Endothelial cell of umbilical vein (primary cell): ENCODE measurements around the gene PAX3. TPM values are rescaled to one million over a fixed set of nuclear protein-coding genes. Genes with fewer than 3 reads are reported as not detected.

Experiments
- BruUV-seq: library from RNA; stranded (reverse); fragments of 400-500 nt; replicated peaks from 2 replicates; lab custom pipeline; 2021; lab: Mats Ljungman, UMichigan
- CTCF ChIA-PET: fragments of 300-600, 350-600 bp; sonication (Branson Sonifier 250); formaldehyde crosslinking; loops from one replicate; lab custom pipeline; 2021; ENCODE audit warnings: antibody characterized with exemption, inconsistent platforms; lab: Charles Lee
- POLR2A ChIA-PET: fragments of 300-600, 350-600 bp; sonication (Branson Sonifier 250); formaldehyde crosslinking; loops from one replicate; lab custom pipeline; 2021; ENCODE audit warnings: antibody characterized with exemption, inconsistent platforms; lab: Charles Lee
- DNase-seq: peaks from one replicate; pipeline ENCODE4 v3.0.0-alpha.2; 2011; ENCODE audit warnings: low read depth, low spot score
- FAIRE-seq: peaks from 2 replicates; lab custom pipeline; 2011; peaks lifted over from hg19 to GRCh38; lab: Jason Lieb, UNC
- H2AFZ ChIP-seq: 2 replicates; pipeline ENCODE4 v1.6.0; 2012; ENCODE audit warnings: low read depth, low read length, control low read depth, inconsistent platforms
- H3K27ac ChIP-seq: 2 replicates; pipeline ENCODE4 v1.5.1; 2011; ENCODE audit warnings: low read depth, mild to moderate bottlenecking, control low read depth, low read length, moderate library complexity; ENCODE audit not compliant: insufficient read depth
- H3K27me3 ChIP-seq, 2 experiments: 2 replicates each; pipeline versions ENCODE4 v1.6.0 to v1.6.1; 2011; ENCODE audit warnings: low read length in 2 of 2, mixed read lengths in 1 of 2; ENCODE audit not compliant: control insufficient read depth in 2 of 2, insufficient read depth in 2 of 2
- H3K36me3 ChIP-seq, 2 experiments: 2 replicates in 1 of 2; 3 replicates in 1 of 2; pipeline ENCODE4 v1.5.1; 2011; ENCODE audit warnings: low read length in 2 of 2, mild to moderate bottlenecking in 1 of 2, moderate library complexity in 1 of 2; ENCODE audit not compliant: control insufficient read depth in 2 of 2, insufficient read depth in 2 of 2; ENCODE audit errors: extremely low read depth in 1 of 2
- H3K4me1 ChIP-seq: 3 replicates; pipeline ENCODE4 v1.5.1; 2011; ENCODE audit warnings: mild to moderate bottlenecking, low read length; ENCODE audit not compliant: control insufficient read depth, insufficient read depth; ENCODE audit errors: extremely low read depth
- H3K4me2 ChIP-seq: 2 replicates; pipeline ENCODE4 v1.6.1; 2011; ENCODE audit warnings: low read length, control low read depth, mixed read lengths; ENCODE audit not compliant: insufficient read depth
- H3K4me3 ChIP-seq, 3 experiments: fragments of 200-600 bp in 1 of 3; sonication (generic), shearing (Covaris generic) in 1 of 3; replicated peaks in 1 of 3; 2 replicates each; pipeline ENCODE4 v1.5.1; 2011 to 2016; ENCODE audit warnings: control low read depth in 3 of 3, low read length in 3 of 3, mild to moderate bottlenecking in 2 of 3, inconsistent platforms in 1 of 3, low read depth in 1 of 3, moderate library complexity in 1 of 3; ENCODE audit not compliant: insufficient read depth in 1 of 3
- H3K79me2 ChIP-seq: 2 replicates; pipeline ENCODE4 v1.6.0; 2012; ENCODE audit warnings: low read length, inconsistent platforms; ENCODE audit not compliant: control insufficient read depth, insufficient read depth
- H3K9ac ChIP-seq: replicated peaks from 2 replicates; pipeline ENCODE3; 2011; ENCODE audit warnings: low read length, control low read depth; ENCODE audit not compliant: insufficient read depth; ENCODE audit errors: extremely low read depth
- H3K9me1 ChIP-seq: replicated peaks from 3 replicates; pipeline ENCODE4 v1.6.0; 2011; ENCODE audit warnings: mild to moderate bottlenecking, low read length; ENCODE audit not compliant: control insufficient read depth, insufficient read depth; ENCODE audit errors: extremely low read depth
- H3K9me3 ChIP-seq: replicated peaks from 2 replicates; pipeline ENCODE4 v1.5.1; 2012; ENCODE audit warnings: low read length, inconsistent platforms; ENCODE audit not compliant: control insufficient read depth, insufficient read depth
- H4K20me1 ChIP-seq: replicated peaks from 2 replicates; pipeline ENCODE3; 2011; ENCODE audit warnings: mild to moderate bottlenecking, low read length; ENCODE audit not compliant: control insufficient read depth, insufficient read depth; ENCODE audit errors: extremely low read depth
- CTCF ChIP-seq, 2 donors: IDR thresholded peaks; 1 replicate in 1 of 2; 2 replicates in 1 of 2; pipeline ENCODE4 v1.5.1; 2011; ENCODE audit warnings: low read length in 2 of 2, mild to moderate bottlenecking in 2 of 2, moderate library complexity in 2 of 2, control low read depth in 1 of 2, inconsistent platforms in 1 of 2, low read depth in 1 of 2; ENCODE audit not compliant: insufficient read depth in 1 of 2; ENCODE audit errors: extremely low read depth in 1 of 2
- EZH2 ChIP-seq: IDR thresholded peaks from 2 replicates; pipeline ENCODE4 v1.6.1; 2012; ENCODE audit warnings: borderline replicate concordance, low read depth, mild to moderate bottlenecking, moderate library complexity, low read length, inconsistent platforms; ENCODE audit not compliant: severe bottlenecking
- FOS ChIP-seq: IDR thresholded peaks from 2 replicates; pipeline ENCODE4 v1.6.1; 2011; ENCODE audit warnings: mild to moderate bottlenecking, low read length, moderate library complexity, borderline replicate concordance; ENCODE audit not compliant: insufficient read depth
- GATA2 ChIP-seq: IDR thresholded peaks from 2 replicates; pipeline ENCODE4 v1.7.0; 2011; ENCODE audit warnings: low read depth, mild to moderate bottlenecking, moderate library complexity, mixed read lengths, low read length; ENCODE audit not compliant: insufficient read length, insufficient read depth
- JUN ChIP-seq: IDR thresholded peaks from 2 replicates; pipeline ENCODE4 v1.6.1; 2011; ENCODE audit warnings: borderline replicate concordance, low read depth; ENCODE audit not compliant: insufficient read length, insufficient read depth
- MAX ChIP-seq: IDR thresholded peaks from 2 replicates; pipeline ENCODE4 v1.6.1; 2011; ENCODE audit not compliant: insufficient read depth, insufficient read length
- MYC ChIP-seq: IDR thresholded peaks from one replicate; pipeline ENCODE4 v1.6.1; 2011; ENCODE audit warnings: mild to moderate bottlenecking, low read depth, low read length
- POLR2A ChIP-seq: IDR thresholded peaks from 2 replicates; pipeline ENCODE4 v1.6.1; 2012; ENCODE audit warnings: low read depth, mild to moderate bottlenecking, control low read depth, low read length
- POLR2AphosphoS5 ChIP-seq: IDR thresholded peaks from 2 replicates; pipeline ENCODE4 v1.6.1; 2012; ENCODE audit warnings: low read depth, mild to moderate bottlenecking, control low read depth, low read length, moderate library complexity; ENCODE audit not compliant: insufficient read depth
- dilution Hi-C: fragments of 300-500 bp; cut with MboI; formaldehyde crosslinking; loops from one replicate; pipeline ENCODE4 v1.15.0; 2019; ENCODE audit warnings: low sequenced_read_pairs; ENCODE audit not compliant: extremely low pct_ligation_motif_present
- intact Hi-C: fragments of 100-400 bp; cut with micrococcal nuclease; formaldehyde crosslinking; loops from one replicate; pipeline ENCODE4 v1.10.0; 2022
- polyA plus RNA-seq, 4 experiments: library from polyadenylated mRNA; depleted of rRNA in 3 of 4; stranded (reverse) in 3 of 4; unstranded in 1 of 4; fragments of >200 nt; gene quantifications; 2 replicates each; pipeline versions ENCODE4 v1.2.1 to v1.2.3, GENCODE V29; 2011 to 2012; ENCODE audit warnings: missing spikeins in 1 of 4
- total RNA-seq: library from RNA; stranded (reverse); gene quantifications from 2 replicates; pipeline ENCODE4 v1.2.3, GENCODE V29; 2021

The PAX3 gene
- total and polyA plus RNA-seq, 2 donors (not counting 3 experiments of a cell fraction or from before 2014, with no cell fraction given) = not detected

- no TSS peak for BruUV-seq
- no peak overlapping the region for H3K4me2 ChIP-seq
- no peaks in the 10 kb centered on the region for H3K4me1 ChIP-seq
- H3K27me3 ChIP-seq = no peaks in the 10 kb centered on the region
- no peak overlapping the region for H3K27ac ChIP-seq
- intact Hi-C loops = no loop called here
- no peaks in the 10 kb centered on the region for H3K9me3 ChIP-seq
- dilution Hi-C loops = no loop called here
- H3K9ac ChIP-seq = no peak overlapping the region
- H3K9me1 ChIP-seq = no peaks in the 10 kb centered on the region
- DNase-seq = no peak
- TF ChIP-seq EZH2 (no peak), POLR2A (no peak)
- POLR2A ChIA-PET = no interaction called here
- H3K36me3 ChIP-seq = no peaks in the 10 kb centered on the region
- no peak overlapping the region for H3K4me3 ChIP-seq
- CTCF ChIA-PET = interaction anchor here (2.0 kb wide), 1 partner anchor 11 kb away, joined by 5 read pairs; no protein-coding TSS in a partner anchor
- no peak overlapping the region for H2AFZ ChIP-seq
- H4K20me1 ChIP-seq = no peaks in the 10 kb centered on the region
- H3K79me2 ChIP-seq = no peaks in the 10 kb centered on the region
- no peak for FAIRE-seq
Measured at GRCh38 chr2:222261504-222261903, 37.3 kb downstream of the PAX3 start.

- no TSS peak for BruUV-seq
- no peaks in the 10 kb centered on the region for H3K9me1 ChIP-seq
- no peaks in the 10 kb centered on the region for H3K9me3 ChIP-seq
- H3K4me2 ChIP-seq = no peak overlapping the region
- TF ChIP-seq CTCF (IDR thresholded peaks at IDR 0.05; ENCODE audit: extremely low read depth in 1 of 2, insufficient read depth in 1 of 2, low read depth in 1 of 2, low read length in 2 of 2) = no peak
- no peak for TF ChIP-seq POLR2A
- TF ChIP-seq JUN = no peak
- no peak for TF ChIP-seq POLR2AphosphoS5
- no peak for TF ChIP-seq GATA2
- TF ChIP-seq EZH2 = no peak
- TF ChIP-seq FOS = no peak
- TF ChIP-seq MAX = no peak
- TF ChIP-seq MYC = no peak
- H3K4me3 ChIP-seq = no peak overlapping the region
- H3K27ac ChIP-seq = no peak overlapping the region
- dilution Hi-C loops = no loop called here
- CTCF ChIA-PET = no interaction called here
- H3K9ac ChIP-seq = no peak overlapping the region
- no peaks in the 10 kb centered on the region for H3K27me3 ChIP-seq
- DNase-seq (no peak), FAIRE-seq (no peak)
- no peaks in the 10 kb centered on the region for H3K79me2 ChIP-seq
- no peaks in the 10 kb centered on the region for H3K36me3 ChIP-seq
- POLR2A ChIA-PET = no interaction called here
- H4K20me1 ChIP-seq = no peaks in the 10 kb centered on the region
- intact Hi-C loops = no loop called here
- H3K4me1 ChIP-seq = no peaks in the 10 kb centered on the region
- H2AFZ ChIP-seq = no peak overlapping the region
Measured at GRCh38 chr2:222257645-222258044, 41.2 kb downstream of the PAX3 start.
